Smooth muscle cell (in vitro differentiated cells): ENCODE data around the gene OCIAD1. TPM values are rescaled to one million over a fixed set of nuclear protein-coding genes. Genes with fewer than 3 reads are reported as not detected.
A peak's percentile ranks its signal among the peaks of the same experiment; 100 is the strongest.
"Not testable (repeated sequence)": the region's sequence is repeated elsewhere in the genome, so short reads cannot be mapped to it uniquely, and the experiment has no call there.

ENCODE experiments used
- DNase-seq: peaks from one replicate; lab custom pipeline; 2025; ENCODE audit not compliant: unreplicated experiment; lab: John Stamatoyannopoulos, UW
- H2AFZ ChIP-seq: fragments of 200-600 bp; sonication (generic); 2 replicates; pipeline ENCODE4 v1.6.0; 2016; ENCODE audit warnings: antibody characterized with exemption, low read depth, mild to moderate bottlenecking
- H3F3A ChIP-seq: fragments of 200-600 bp; sonication (generic); 2 replicates; pipeline ENCODE4 v1.6.0; 2017; ENCODE audit warnings: antibody characterized with exemption, low read depth
- H3K27ac ChIP-seq: fragments of 200-600 bp; sonication (generic); 2 replicates; pipeline ENCODE4 v1.5.1; 2016; ENCODE audit warnings: low read depth, mild to moderate bottlenecking
- H3K27me3 ChIP-seq: fragments of 200-600 bp; sonication (generic); 2 replicates; pipeline ENCODE4 v1.6.1; 2016; ENCODE audit warnings: low read depth, mild to moderate bottlenecking
- H3K36me3 ChIP-seq: fragments of 200-600 bp; sonication (generic); 2 replicates; pipeline ENCODE4 v1.5.1; 2016; ENCODE audit warnings: low read depth
- H3K4me1 ChIP-seq: fragments of 200-600 bp; sonication (generic); 2 replicates; pipeline ENCODE4 v1.5.1; 2016; ENCODE audit warnings: low read depth
- H3K4me2 ChIP-seq: fragments of 200-600 bp; sonication (generic); 2 replicates; pipeline ENCODE4 v1.6.0; 2016; ENCODE audit warnings: mild to moderate bottlenecking
- H3K4me3 ChIP-seq: fragments of 200-600 bp; sonication (generic); 2 replicates; pipeline ENCODE4 v1.5.1; 2016; ENCODE audit warnings: mild to moderate bottlenecking
- H3K79me2 ChIP-seq: fragments of 200-600 bp; sonication (generic); 2 replicates; pipeline ENCODE4 v1.6.0; 2016; ENCODE audit warnings: low read depth, mild to moderate bottlenecking
- H3K9ac ChIP-seq: fragments of 200-600 bp; sonication (generic); 2 replicates; pipeline ENCODE4 v1.6.0; 2016; ENCODE audit warnings: low read depth
- H3K9me3 ChIP-seq: fragments of 200-600 bp; sonication (generic); replicated peaks from 2 replicates; pipeline ENCODE4 v1.5.1; 2016; ENCODE audit warnings: low read depth
- H4K20me1 ChIP-seq: fragments of 200-600 bp; sonication (generic); 2 replicates; pipeline ENCODE4 v1.6.0; 2016; ENCODE audit warnings: low read depth
- CTCF ChIP-seq: fragments of 200-600 bp; sonication (generic); IDR thresholded peaks from 2 replicates; pipeline ENCODE4 v1.5.1; 2017; ENCODE audit warnings: borderline replicate concordance, mild to moderate bottlenecking, antibody characterized with exemption; ENCODE audit not compliant: insufficient read depth, poor library complexity, severe bottlenecking
- WGBS: methylation state at CpG from one replicate; pipeline ENCODE4 v1.1.7; 2016; ENCODE audit warnings: low lambda C conversion rate; 5-methylcytosine and 5-hydroxymethylcytosine counted together
- polyA plus RNA-seq: library from polyadenylated mRNA; unstranded; fragments of >200 nt; fragmentation: Nextera tagmentation; extraction: Ambion mirVana; gene quantifications from 2 replicates; pipeline ENCODE4 v1.2.1, GENCODE V29; 2016
- total RNA-seq: library from RNA; depleted of rRNA; stranded (reverse); fragments of >200 nt; gene quantifications from 2 replicates; pipeline ENCODE4 v1.2.3, GENCODE V29; 2014

OCIAD1 gene
- total and polyA plus RNA-seq, 2 experiments from 2014 or later, result 130 to 196 TPM

DNA sequence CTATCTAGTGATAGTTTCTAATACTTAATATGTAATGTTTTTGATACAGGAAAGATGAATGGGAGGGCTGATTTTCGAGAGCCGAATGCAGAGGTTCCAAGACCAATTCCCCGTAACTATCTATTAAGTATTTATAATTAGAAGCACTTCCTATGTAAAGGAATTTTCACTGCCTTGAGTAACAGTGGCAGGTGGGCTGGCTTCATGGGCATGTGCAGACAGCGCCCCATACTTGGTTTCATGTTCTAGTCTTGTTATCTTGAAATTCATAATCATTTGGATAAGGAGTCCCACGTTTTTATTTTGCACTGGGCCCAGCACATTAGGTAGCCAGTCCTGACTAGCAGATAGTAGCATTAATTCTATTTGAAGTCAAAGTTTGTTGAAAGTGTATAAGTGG is 1.7 kb downstream of the OCIAD1 start:
- Histone ChIP-seq H3K36me3 (peaks cover 20% of the 10 kb centered on the region), H3K9ac (peak overlapping the region; percentile 99), H3K9me3 (no peaks in the 10 kb centered on the region), H3K4me1 (peaks cover 19% of the 10 kb centered on the region), H3K27me3 (no peaks in the 10 kb centered on the region), H3K79me2 (peaks cover 58% of the 10 kb centered on the region), H3F3A (no peaks in the 10 kb centered on the region), H4K20me1 (peaks cover 4% of the 10 kb centered on the region), H3K4me3 (peak overlapping the region; percentile 93), H3K27ac (peak overlapping the region; percentile 96), H2AFZ (no peak overlapping the region), H3K4me2 (peak overlapping the region; percentile 99)
- no peak for TF ChIP-seq CTCF
- no peak for DNase-seq
- 76% methylated on average over 5 of the region's 5 CpGs for WGBS

DNA sequence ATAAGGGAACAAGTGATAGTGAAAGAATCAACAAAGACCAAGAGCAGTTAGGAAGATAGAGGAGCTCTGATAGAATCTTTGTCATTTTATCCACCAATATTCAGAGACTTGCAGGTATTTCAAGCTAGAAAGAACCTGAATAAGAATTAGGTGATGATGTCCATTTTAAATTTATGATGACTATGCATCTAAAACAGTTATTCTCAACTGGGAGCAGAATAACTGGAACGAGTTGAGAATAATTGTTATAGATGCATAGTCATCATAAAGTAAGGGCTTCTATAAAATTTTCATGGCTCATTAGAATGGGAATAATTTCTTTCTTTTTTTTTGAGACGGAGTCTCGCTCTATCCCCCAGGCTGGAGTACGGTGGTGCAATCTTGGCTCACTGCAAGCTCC is 5.8 kb downstream of the OCIAD1 start:
- peaks cover 37% of the 10 kb centered on the region for H3K36me3 ChIP-seq
- no peaks in the 10 kb centered on the region for H3F3A ChIP-seq
- H3K79me2 ChIP-seq, result peaks cover 84% of the 10 kb centered on the region
- H3K4me2 ChIP-seq, result no peak overlapping the region
- no peak for TF ChIP-seq CTCF
- peaks cover 38% of the 10 kb centered on the region for H4K20me1 ChIP-seq
- H3K9ac ChIP-seq, result no peak overlapping the region
- DNase-seq, result no peak
- H3K4me3 ChIP-seq, result no peak overlapping the region
- H2AFZ ChIP-seq, result no peak overlapping the region
- WGBS, result 91% methylated on average over 4 of the region's 4 CpGs
- H3K4me1 ChIP-seq, result peaks cover 16% of the 10 kb centered on the region
- H3K27me3 ChIP-seq, result no peaks in the 10 kb centered on the region
- H3K9me3 ChIP-seq, result no peaks in the 10 kb centered on the region
- no peak overlapping the region for H3K27ac ChIP-seq

GRCh38 chr4:48841045-48841827 is 10.3 kb downstream of the OCIAD1 start:
- Histone ChIP-seq H3F3A (no peaks in the 10 kb centered on the region), H3K27ac (no peak overlapping the region), H3K9me3 (no peaks in the 10 kb centered on the region), H4K20me1 (peaks cover 56% of the 10 kb centered on the region), H3K36me3 (peaks cover 34% of the 10 kb centered on the region), H3K27me3 (no peaks in the 10 kb centered on the region), H3K79me2 (peaks cover 79% of the 10 kb centered on the region), H3K9ac (no peak overlapping the region), H3K4me3 (no peak overlapping the region), H3K4me2 (no peak overlapping the region), H2AFZ (no peak overlapping the region), H3K4me1 (no peaks in the 10 kb centered on the region)
- WGBS, result 95% methylated on average over 9 of the region's 9 CpGs
- no peak for DNase-seq
- TF ChIP-seq CTCF, result no peak

DNA sequence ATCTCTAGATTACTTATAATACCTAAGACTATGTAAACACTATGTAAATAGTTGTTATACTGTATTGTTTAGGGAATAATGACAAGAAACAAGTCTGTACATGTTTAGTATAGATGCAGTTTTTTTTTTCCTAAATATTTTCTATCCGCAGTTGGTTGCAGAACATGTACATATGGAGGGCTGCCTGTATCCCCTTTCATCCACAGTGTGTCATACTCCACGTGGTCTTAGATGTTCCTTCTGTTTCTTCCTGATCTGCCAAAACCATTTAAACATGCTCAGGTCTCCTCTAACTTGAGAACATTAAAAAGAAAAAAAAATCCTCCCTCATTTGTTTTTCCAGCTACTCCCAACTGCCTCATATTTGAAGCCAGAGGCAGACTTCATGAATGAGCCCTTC is 14.0 kb downstream of the OCIAD1 start:
- peaks cover 72% of the 10 kb centered on the region for H3K79me2 ChIP-seq
- H3K9me3 ChIP-seq, result no peaks in the 10 kb centered on the region
- no peak overlapping the region for H3K4me2 ChIP-seq
- H3F3A ChIP-seq, result no peaks in the 10 kb centered on the region
- peaks cover 52% of the 10 kb centered on the region for H4K20me1 ChIP-seq
- H3K36me3 ChIP-seq, result peaks cover 30% of the 10 kb centered on the region
- H2AFZ ChIP-seq, result no peak overlapping the region
- no peak for DNase-seq
- H3K27ac ChIP-seq, result peak overlapping the region; percentile 10
- WGBS, result 95% methylated on average over 2 of the region's 2 CpGs
- no peak overlapping the region for H3K9ac ChIP-seq
- no peaks in the 10 kb centered on the region for H3K4me1 ChIP-seq
- no peak for TF ChIP-seq CTCF
- no peaks in the 10 kb centered on the region for H3K27me3 ChIP-seq
- H3K4me3 ChIP-seq, result no peak overlapping the region

DNA sequence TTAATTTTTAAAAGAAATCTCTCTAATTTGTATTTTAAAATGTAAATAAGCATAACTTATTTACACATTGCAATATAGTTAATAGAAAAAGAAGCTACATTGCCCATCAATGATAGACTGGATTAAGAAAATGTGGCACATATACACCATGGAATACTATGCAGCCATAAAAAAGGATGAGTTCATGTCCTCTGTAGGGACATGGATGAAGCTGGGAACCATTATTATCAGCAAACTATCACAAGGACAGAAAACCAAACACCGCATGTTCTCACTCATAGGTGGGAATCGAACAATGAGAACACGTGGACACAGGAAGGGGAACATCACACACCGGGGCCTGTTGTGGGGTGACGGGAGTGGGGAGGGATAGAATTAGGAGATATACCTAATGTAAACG is 17.9 kb downstream of the OCIAD1 start:
- H4K20me1 ChIP-seq, result peaks cover 21% of the 10 kb centered on the region
- not testable (repeated sequence) for H3K4me2 ChIP-seq, H3K27ac ChIP-seq, H3K9ac ChIP-seq, H3F3A ChIP-seq, H3K4me1 ChIP-seq, DNase-seq, H3K4me3 ChIP-seq, H3K27me3 ChIP-seq, H2AFZ ChIP-seq, H3K9me3 ChIP-seq
- H3K36me3 ChIP-seq, result peaks cover 19% of the 10 kb centered on the region
- H3K79me2 ChIP-seq, result peaks cover 48% of the 10 kb centered on the region
- 96% methylated on average over 6 of the region's 6 CpGs for WGBS
